ENCODE data around the gene CPEB4.

CPEB4 gene

GRCh38 chr5:173858021-173858669 lies 30.0 kb upstream of the CPEB4 start:
- no peak for TF ChIP-seq SIN3A (IDR thresholded peaks at IDR 0.05; ENCODE audit: borderline replicate concordance, insufficient read depth, low read length)
- no peak for TF ChIP-seq FOXP2 (optimal IDR thresholded peaks at IDR 0.05; ENCODE audit: borderline replicate concordance, extremely low read depth, extremely low read length, insufficient read depth)
- no peak for TF ChIP-seq POLR2AphosphoS5 (IDR thresholded peaks at IDR 0.05; ENCODE audit: low read depth, low read length)
- TF ChIP-seq TAF1 (IDR thresholded peaks at IDR 0.05; ENCODE audit: borderline replicate concordance, insufficient read depth, low read length): no peak
- TF ChIP-seq, protein P1, sequence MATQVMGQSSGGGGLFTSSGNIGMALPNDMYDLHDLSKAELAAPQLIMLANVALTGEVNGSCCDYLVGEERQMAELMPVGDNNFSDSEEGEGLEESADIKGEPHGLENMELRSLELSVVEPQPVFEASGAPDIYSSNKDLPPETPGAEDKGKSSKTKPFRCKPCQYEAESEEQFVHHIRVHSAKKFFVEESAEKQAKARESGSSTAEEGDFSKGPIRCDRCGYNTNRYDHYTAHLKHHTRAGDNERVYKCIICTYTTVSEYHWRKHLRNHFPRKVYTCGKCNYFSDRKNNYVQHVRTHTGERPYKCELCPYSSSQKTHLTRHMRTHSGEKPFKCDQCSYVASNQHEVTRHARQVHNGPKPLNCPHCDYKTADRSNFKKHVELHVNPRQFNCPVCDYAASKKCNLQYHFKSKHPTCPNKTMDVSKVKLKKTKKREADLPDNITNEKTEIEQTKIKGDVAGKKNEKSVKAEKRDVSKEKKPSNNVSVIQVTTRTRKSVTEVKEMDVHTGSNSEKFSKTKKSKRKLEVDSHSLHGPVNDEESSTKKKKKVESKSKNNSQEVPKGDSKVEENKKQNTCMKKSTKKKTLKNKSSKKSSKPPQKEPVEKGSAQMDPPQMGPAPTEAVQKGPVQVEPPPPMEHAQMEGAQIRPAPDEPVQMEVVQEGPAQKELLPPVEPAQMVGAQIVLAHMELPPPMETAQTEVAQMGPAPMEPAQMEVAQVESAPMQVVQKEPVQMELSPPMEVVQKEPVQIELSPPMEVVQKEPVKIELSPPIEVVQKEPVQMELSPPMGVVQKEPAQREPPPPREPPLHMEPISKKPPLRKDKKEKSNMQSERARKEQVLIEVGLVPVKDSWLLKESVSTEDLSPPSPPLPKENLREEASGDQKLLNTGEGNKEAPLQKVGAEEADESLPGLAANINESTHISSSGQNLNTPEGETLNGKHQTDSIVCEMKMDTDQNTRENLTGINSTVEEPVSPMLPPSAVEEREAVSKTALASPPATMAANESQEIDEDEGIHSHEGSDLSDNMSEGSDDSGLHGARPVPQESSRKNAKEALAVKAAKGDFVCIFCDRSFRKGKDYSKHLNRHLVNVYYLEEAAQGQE (IDR thresholded peaks at IDR 0.05; ENCODE audit: insufficient read depth in 1 of 2, low read depth in 2 of 2, low read length in 2 of 2): no peak

DNA sequence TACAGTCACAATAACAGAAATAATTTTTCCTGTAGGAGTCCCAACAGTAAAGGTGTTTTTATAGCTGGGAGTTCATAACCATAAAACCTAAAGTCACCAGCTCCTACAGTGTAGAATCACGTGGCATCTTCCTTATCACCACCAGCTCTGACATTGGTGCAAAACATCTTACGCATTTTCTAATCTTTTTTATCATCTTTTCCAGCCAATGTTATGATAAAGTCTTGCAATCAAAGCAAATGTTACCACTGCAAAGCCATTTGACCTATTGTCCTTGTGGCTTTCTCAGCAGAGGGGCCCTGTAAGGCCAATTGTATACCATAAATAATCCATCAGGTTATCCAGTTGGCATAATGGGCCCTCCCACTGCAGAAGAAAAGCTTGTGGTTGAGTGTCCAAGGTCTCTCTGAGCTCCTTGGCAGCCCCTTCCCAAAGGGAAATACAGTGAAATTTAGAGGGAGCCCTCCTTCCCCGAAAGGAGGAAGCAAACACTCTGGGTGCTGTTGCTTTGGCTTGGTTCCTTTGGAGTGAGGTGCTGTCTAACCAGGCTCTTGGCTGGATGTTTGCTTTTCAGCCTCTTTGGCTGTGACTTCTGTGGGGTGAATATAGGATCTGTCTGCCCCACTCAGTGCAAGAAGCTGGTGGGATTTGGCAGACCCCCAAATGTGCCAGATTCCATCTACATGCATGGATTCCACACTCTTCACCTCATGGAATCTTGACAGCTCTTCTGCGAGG lies 29.3 kb upstream of the CPEB4 start:
- TF ChIP-seq TAF1 (IDR thresholded peaks at IDR 0.05; ENCODE audit: borderline replicate concordance, insufficient read depth, low read length) (no peak), FOXP2 (optimal IDR thresholded peaks at IDR 0.05; ENCODE audit: borderline replicate concordance, extremely low read depth, extremely low read length, insufficient read depth) (no peak), SIN3A (IDR thresholded peaks at IDR 0.05; ENCODE audit: borderline replicate concordance, insufficient read depth, low read length) (no peak), POLR2AphosphoS5 (IDR thresholded peaks at IDR 0.05; ENCODE audit: low read depth, low read length) (no peak)
- TF ChIP-seq, protein P1 (IDR thresholded peaks at IDR 0.05; ENCODE audit: insufficient read depth in 1 of 2, low read depth in 2 of 2, low read length in 2 of 2): no peak

DNA sequence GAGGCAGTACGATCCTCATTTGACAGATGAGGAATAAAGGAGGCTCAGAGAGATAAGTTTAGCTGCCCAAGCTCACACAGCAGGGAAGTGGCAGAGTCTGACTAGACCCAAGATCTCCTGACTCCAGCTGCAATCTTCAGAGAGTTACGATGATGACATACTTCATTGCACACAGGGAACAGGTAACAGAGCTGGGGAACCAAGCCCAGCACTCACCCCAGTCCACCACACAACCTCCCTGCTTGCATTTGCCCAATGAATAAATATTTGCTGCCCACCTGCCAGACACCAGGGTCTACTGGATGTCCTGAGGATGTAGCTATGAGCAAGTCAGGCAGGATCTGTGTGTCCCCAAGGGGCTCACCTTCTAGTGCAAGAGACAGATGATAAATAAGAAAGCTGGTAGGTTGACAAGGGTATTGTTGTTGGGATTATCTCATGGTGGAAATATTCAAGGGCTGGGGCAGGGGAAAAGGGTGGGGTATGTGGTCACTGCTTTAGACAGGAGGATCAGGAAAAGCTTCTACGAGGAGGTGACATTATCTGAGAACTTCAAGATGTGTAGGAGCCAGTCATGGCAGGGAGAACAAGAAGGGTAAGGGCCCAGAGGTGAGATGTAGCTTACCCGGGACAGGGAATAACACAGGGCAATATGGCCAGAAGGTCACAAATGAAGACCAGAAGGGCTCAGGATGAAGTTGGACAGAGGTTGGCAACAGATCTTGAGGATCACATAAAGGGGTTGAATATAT lies 28.6 kb upstream of the CPEB4 start:
- TF ChIP-seq POLR2AphosphoS5 (IDR thresholded peaks at IDR 0.05; ENCODE audit: low read depth, low read length): no peak
- no peak for TF ChIP-seq TAF1 (IDR thresholded peaks at IDR 0.05; ENCODE audit: borderline replicate concordance, insufficient read depth, low read length)
- TF ChIP-seq SIN3A (IDR thresholded peaks at IDR 0.05; ENCODE audit: borderline replicate concordance, insufficient read depth, low read length): no peak
- TF ChIP-seq, protein P1 (IDR thresholded peaks at IDR 0.05; ENCODE audit: insufficient read depth in 1 of 2, low read depth in 2 of 2, low read length in 2 of 2): no peak
- no peak for TF ChIP-seq FOXP2 (optimal IDR thresholded peaks at IDR 0.05; ENCODE audit: borderline replicate concordance, extremely low read depth, extremely low read length, insufficient read depth)

- no peak for TF ChIP-seq SIN3A (IDR thresholded peaks at IDR 0.05; ENCODE audit: borderline replicate concordance, insufficient read depth, low read length)
- TF ChIP-seq FOXP2 (optimal IDR thresholded peaks at IDR 0.05; ENCODE audit: borderline replicate concordance, extremely low read depth, extremely low read length, insufficient read depth): no peak
- TF ChIP-seq TAF1 (IDR thresholded peaks at IDR 0.05; ENCODE audit: borderline replicate concordance, insufficient read depth, low read length): no peak
- TF ChIP-seq, protein P1 (IDR thresholded peaks at IDR 0.05; ENCODE audit: insufficient read depth in 1 of 2, low read depth in 2 of 2, low read length in 2 of 2): no peak
- TF ChIP-seq POLR2AphosphoS5 (IDR thresholded peaks at IDR 0.05; ENCODE audit: low read depth, low read length): no peak
Measured at GRCh38 chr5:173862047-173862477, 26.1 kb upstream of the CPEB4 start.

Measured in PFSK-1 (cell line).